Measurements from ENCODE around the gene QTRT2. TPM values are rescaled to one million over a fixed set of nuclear protein-coding genes. Genes with fewer than 3 reads are reported as not detected.

The QTRT2 gene
- polyA plus RNA-seq (2012; ENCODE audit: low read depth, missing spikeins) = 7.0 TPM

DNA sequence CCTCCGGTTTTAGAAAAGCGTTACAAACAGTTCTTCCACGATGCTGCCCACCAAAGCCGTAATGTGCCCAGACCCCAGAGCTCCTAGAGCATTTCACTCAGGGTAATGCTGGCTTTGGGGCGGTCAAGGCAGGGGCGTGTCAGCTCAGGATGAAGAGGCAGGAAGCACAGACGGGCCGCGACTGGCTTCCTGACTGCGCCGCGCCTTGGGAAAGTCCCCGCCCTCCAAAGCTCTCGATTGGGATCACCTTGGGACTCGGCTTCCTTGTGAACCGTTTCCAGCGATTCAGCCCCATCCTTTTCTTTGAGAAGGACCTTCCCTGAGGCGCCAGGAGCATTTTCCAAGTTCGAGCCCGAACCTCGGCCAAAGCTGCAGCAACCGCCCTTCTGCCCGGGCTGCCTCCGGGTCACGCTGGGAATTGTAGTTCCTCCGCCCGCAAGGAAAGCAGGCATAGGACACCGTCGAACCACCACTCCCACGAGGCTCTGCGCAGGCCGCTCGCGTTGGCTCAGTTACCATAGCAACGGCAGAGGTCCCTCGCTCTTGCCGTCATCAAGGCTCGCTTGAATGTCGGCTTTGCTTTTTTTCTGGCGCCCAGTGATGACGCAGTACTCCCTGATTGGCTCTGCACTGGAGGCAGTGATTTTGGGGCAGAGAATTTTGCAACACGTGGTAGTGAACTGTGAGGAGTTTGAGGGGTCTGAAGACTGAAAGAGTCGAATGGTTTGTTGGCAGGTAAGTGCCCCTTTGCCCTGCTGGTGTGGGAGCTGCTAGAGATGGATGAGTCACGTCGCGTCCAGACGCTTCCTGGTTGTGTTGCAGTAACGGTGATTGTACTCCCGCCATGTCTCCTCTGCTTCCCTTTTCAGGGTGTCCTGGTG is at the start of gene QTRT2, which contains the start of gene CCDC191:
Gene QTRT2 (plus strand): TSS at position 608 of the 881 bp plus-strand sequence. CDS start 8,521 bp downstream, outside the sequence.
Gene CCDC191 (minus strand): TSS at position 397 of the 881 bp plus-strand sequence. CDS start 60 bp downstream, at position 337.
- DNase-seq (ENCODE audit: insufficient read length, low spot score) (peak; percentile 68), FAIRE-seq (peak; percentile 100)
- peak; percentile 61; the same call in 1 of the 2 replicates for TF ChIP-seq TAF1 (IDR thresholded peaks at IDR 0.05; ENCODE audit: low read depth, low read length)
- no peak for TF ChIP-seq PAX5 (IDR thresholded peaks at IDR 0.05; ENCODE audit: insufficient read depth, low read length, severe bottlenecking)
- no peak for TF ChIP-seq SPI1 (IDR thresholded peaks at IDR 0.05; ENCODE audit: low read depth, low read length)
- peak; percentile 66; the same call in 1 of the 2 replicates for TF ChIP-seq POU2F2 (IDR thresholded peaks at IDR 0.05; ENCODE audit: low read depth, low read length)
- peak; percentile 66; the same call in 1 of the 2 replicates for TF ChIP-seq POLR2A (IDR thresholded peaks at IDR 0.05; ENCODE audit: low read depth, low read length)
- TF ChIP-seq POLR2AphosphoS5 (IDR thresholded peaks at IDR 0.05; ENCODE audit: low read depth, low read length) = 0 out of 2 replicates have a peak, but pooled peaks have one; percentile 11

DNA sequence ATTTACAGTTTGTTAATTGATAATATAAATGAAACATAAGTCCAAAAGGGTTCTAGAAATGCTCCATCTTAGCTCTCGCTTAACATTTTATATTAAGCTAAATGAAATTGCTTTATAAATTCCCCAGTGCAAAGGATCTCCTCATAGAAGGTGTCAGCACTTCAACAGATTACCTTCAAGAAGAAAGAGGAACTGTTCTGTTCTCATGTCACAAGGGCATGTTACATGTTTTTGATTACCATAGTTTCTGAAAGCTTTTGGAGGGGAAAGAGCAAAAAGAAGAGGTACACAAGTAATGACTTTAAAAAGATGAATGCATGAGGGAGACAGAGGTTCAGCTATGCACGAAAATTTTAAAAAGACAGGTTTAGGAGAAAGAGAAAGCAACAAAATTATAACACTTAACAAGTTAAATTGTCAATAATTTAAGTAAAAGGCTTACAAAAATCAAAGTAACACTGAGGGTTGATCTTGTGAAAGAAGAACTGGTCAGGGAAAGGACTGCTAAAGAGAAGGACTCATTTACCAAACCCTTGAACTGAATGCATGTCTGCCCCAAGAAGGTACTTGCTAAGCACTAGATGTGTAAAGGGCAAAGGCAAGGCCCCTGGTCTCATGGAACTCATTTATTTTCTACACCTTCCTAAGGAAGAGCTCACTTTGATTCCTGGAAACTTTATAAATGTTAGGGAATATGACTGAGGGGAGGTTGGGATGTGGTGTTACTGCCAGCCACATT is 45.3 kb upstream of the QTRT2 start:
- TF ChIP-seq POLR2AphosphoS5 (IDR thresholded peaks at IDR 0.05; ENCODE audit: low read depth, low read length) = no peak
- peak; percentile 93 for TF ChIP-seq SPI1 (IDR thresholded peaks at IDR 0.05; ENCODE audit: low read depth, low read length)
- DNase-seq (ENCODE audit: insufficient read length, low spot score) (no peak), FAIRE-seq (peak; percentile 23)

DNA sequence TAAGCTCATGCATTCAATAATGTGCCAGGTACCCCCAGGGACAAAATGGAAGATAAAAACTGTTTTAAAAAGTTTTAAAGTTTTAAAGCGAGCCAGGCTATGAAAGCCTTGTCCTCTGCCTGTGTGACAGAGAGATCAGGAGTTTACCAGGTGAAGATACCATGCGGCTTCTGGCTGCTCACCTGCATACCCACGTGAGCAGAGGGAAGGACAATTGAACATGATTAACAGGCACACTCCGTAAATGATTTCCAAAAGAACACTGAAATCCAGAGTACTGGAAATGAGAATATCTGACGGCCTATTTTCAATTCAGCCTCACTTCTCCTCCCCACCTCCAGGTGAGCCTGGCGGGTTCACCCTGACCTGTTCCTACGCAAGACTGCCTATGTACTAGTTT is 42.3 kb upstream of the QTRT2 start:
- FAIRE-seq = no peak
- no peak for TF ChIP-seq POU2F2 (IDR thresholded peaks at IDR 0.05; ENCODE audit: low read depth, low read length)
- TF ChIP-seq TAF1 (IDR thresholded peaks at IDR 0.05; ENCODE audit: low read depth, low read length) = no peak
- no peak for TF ChIP-seq POLR2AphosphoS5 (IDR thresholded peaks at IDR 0.05; ENCODE audit: low read depth, low read length)
- no peak for TF ChIP-seq POLR2A (IDR thresholded peaks at IDR 0.05; ENCODE audit: low read depth, low read length)
- TF ChIP-seq PAX5 (IDR thresholded peaks at IDR 0.05; ENCODE audit: insufficient read depth, low read length, severe bottlenecking) = no peak
- TF ChIP-seq SPI1 (IDR thresholded peaks at IDR 0.05; ENCODE audit: low read depth, low read length) = no peak
- DNase-seq (ENCODE audit: insufficient read length, low spot score) = no peak

DNA sequence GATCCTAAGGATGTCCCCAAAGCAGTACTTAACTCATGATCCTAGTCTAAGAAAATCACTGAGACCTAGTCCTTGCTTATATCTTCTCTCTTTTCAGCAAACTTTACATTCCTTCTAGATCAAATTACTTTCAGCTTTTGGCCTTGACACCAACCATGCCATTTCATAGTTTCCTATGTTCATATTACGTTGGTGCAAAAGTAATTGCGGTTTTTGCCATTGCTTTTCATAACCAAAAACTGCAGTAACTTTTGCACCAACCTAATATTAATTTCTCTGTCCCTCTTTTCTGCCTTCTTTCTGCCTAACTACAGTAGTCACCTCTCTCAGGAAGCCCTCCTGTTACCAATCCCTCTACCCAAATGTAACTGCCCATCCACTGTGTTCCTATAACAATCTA is 37.1 kb upstream of the QTRT2 start:
- FAIRE-seq (no peak), DNase-seq (ENCODE audit: insufficient read length, low spot score) (no peak)
- TF ChIP-seq POLR2AphosphoS5 (IDR thresholded peaks at IDR 0.05; ENCODE audit: low read depth, low read length) (no peak), TAF1 (IDR thresholded peaks at IDR 0.05; ENCODE audit: low read depth, low read length) (no peak), POU2F2 (IDR thresholded peaks at IDR 0.05; ENCODE audit: low read depth, low read length) (no peak), SPI1 (IDR thresholded peaks at IDR 0.05; ENCODE audit: low read depth, low read length) (no peak), POLR2A (IDR thresholded peaks at IDR 0.05; ENCODE audit: low read depth, low read length) (no peak), PAX5 (IDR thresholded peaks at IDR 0.05; ENCODE audit: insufficient read depth, low read length, severe bottlenecking) (no peak)

DNA sequence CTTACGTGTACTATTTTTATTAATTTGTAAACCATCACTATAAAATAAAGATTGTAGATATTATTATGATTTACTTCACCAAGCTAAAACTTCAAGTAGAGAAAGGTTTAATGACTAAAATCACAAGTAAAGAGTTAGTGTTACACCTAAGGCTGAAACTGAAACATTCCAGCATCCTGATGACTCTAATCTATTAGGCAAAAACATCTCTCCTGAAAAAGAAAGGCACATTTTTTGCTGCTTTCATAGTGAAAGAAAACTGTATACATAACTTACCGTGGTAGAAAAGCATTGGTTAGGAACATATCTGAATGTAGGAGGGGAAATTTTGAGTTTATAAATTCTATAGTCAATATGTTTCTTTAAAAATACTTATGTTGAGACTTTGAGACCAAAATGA is 35.6 kb upstream of the QTRT2 start:
- no peak for FAIRE-seq
- no peak for TF ChIP-seq POLR2A (IDR thresholded peaks at IDR 0.05; ENCODE audit: low read depth, low read length)
- DNase-seq (ENCODE audit: insufficient read length, low spot score) = no peak

DNA sequence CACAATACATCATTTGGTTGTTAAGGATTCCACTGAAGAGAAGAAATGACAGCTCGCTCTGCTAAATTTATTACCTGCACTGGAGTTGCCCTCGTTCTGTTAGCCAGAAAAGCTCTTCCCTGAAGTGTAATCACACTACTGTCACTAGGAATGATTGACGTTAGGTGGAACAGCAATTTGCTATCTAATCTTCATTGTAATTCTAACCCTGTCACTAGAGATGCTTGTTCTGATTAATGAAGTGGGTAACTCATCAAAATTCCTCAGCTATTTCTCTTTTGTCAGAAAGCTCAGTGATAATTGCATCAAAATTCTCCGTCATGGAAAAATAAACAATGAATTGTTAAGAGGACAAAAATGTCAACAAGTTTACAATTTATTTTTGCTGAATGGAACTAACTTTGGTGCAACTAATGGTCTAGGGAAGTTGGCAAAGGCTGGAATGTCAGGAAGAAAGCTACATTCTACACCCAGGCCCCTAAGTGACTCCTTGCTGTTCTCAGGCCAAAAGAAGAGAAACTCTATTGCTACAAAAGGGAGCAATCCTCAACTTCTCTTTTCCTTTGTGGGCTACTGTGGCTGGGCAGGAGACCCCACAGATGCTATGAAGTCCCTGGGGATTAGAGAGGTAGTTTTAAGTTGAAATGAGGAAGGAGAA is 34.3 kb upstream of the QTRT2 start:
- FAIRE-seq (no peak), DNase-seq (ENCODE audit: insufficient read length, low spot score) (no peak)
- TF ChIP-seq PAX5 (IDR thresholded peaks at IDR 0.05; ENCODE audit: insufficient read depth, low read length, severe bottlenecking) = no peak
- TF ChIP-seq SPI1 (IDR thresholded peaks at IDR 0.05; ENCODE audit: low read depth, low read length) = no peak
- TF ChIP-seq TAF1 (IDR thresholded peaks at IDR 0.05; ENCODE audit: low read depth, low read length) = no peak
- no peak for TF ChIP-seq POU2F2 (IDR thresholded peaks at IDR 0.05; ENCODE audit: low read depth, low read length)
- no peak for TF ChIP-seq POLR2AphosphoS5 (IDR thresholded peaks at IDR 0.05; ENCODE audit: low read depth, low read length)
- no peak for TF ChIP-seq POLR2A (IDR thresholded peaks at IDR 0.05; ENCODE audit: low read depth, low read length)

DNA sequence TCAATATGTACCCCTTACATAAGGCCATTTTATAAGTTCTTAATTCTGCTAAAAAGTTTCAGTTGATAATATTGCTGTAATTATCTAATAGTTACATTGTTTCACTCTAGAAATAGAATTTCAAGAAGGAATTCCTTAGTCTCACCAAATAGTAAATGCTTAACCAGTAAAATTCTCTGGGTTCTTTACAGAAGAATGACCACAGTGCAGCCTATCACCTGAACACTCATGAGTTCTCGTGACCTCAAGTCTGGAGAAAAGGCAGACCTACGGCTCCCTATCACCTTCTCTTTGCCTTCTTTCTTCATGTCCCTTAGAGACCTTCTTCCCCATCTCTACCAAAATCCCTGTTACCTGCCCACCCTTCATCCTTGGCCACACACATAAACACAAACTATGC is 31.1 kb upstream of the QTRT2 start:
- FAIRE-seq (no peak), DNase-seq (ENCODE audit: insufficient read length, low spot score) (no peak)
- no peak for TF ChIP-seq TAF1 (IDR thresholded peaks at IDR 0.05; ENCODE audit: low read depth, low read length)
- TF ChIP-seq POLR2AphosphoS5 (IDR thresholded peaks at IDR 0.05; ENCODE audit: low read depth, low read length) = no peak
- TF ChIP-seq SPI1 (IDR thresholded peaks at IDR 0.05; ENCODE audit: low read depth, low read length) = no peak
- no peak for TF ChIP-seq POU2F2 (IDR thresholded peaks at IDR 0.05; ENCODE audit: low read depth, low read length)
- no peak for TF ChIP-seq PAX5 (IDR thresholded peaks at IDR 0.05; ENCODE audit: insufficient read depth, low read length, severe bottlenecking)
- no peak for TF ChIP-seq POLR2A (IDR thresholded peaks at IDR 0.05; ENCODE audit: low read depth, low read length)

DNA sequence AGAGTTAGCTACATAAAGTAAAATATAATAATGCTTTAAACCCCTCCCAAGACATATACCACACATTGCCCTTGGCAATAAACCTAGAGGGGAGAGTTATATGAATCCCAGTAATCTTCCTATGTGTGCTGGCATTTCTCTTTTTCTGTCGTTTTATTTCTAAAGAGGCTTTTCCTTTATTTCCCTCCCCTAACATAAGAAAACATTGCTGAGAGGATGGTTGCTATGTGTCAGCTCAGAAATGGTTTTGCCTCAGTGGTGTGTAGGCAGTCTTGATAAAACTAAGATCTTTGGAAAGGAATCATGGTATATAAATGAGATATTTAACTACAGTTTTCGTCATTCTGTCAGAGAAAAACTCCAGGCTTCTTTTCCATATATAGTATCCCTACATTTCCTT is 30.2 kb upstream of the QTRT2 start:
- TF ChIP-seq POU2F2 (IDR thresholded peaks at IDR 0.05; ENCODE audit: low read depth, low read length) (no peak), POLR2A (IDR thresholded peaks at IDR 0.05; ENCODE audit: low read depth, low read length) (no peak), TAF1 (IDR thresholded peaks at IDR 0.05; ENCODE audit: low read depth, low read length) (no peak), POLR2AphosphoS5 (IDR thresholded peaks at IDR 0.05; ENCODE audit: low read depth, low read length) (no peak), SPI1 (IDR thresholded peaks at IDR 0.05; ENCODE audit: low read depth, low read length) (no peak), PAX5 (IDR thresholded peaks at IDR 0.05; ENCODE audit: insufficient read depth, low read length, severe bottlenecking) (no peak)
- FAIRE-seq (no peak), DNase-seq (ENCODE audit: insufficient read length, low spot score) (no peak)

DNA sequence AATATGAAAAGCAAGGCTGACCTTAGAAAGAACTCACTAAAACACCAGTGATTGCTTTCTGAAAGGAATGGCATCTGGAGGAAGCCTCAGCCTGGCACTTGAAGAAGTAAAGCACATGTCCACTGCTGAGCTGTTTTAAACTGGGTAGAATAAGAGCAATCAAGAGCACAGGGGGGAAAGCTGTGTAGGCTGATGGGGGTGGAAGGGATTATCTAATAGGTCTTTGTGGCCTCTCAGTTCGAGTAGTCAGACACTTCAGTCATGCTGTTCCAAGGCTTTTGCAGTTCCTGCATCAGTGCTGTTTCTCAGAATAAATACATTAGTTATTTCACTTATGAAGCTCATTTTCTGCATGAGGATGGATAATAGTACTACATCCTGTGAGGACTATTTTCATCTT is 22.8 kb upstream of the QTRT2 start:
- FAIRE-seq = no peak
- TF ChIP-seq POU2F2 (IDR thresholded peaks at IDR 0.05; ENCODE audit: low read depth, low read length) = no peak
- TF ChIP-seq PAX5 (IDR thresholded peaks at IDR 0.05; ENCODE audit: insufficient read depth, low read length, severe bottlenecking) = no peak
- no peak for TF ChIP-seq POLR2AphosphoS5 (IDR thresholded peaks at IDR 0.05; ENCODE audit: low read depth, low read length)
- TF ChIP-seq SPI1 (IDR thresholded peaks at IDR 0.05; ENCODE audit: low read depth, low read length) = no peak
- TF ChIP-seq POLR2A (IDR thresholded peaks at IDR 0.05; ENCODE audit: low read depth, low read length) = no peak
- no peak for TF ChIP-seq TAF1 (IDR thresholded peaks at IDR 0.05; ENCODE audit: low read depth, low read length)
- no peak for DNase-seq (ENCODE audit: insufficient read length, low spot score)

All from GM12891 (cell line).